HG03439 (cell line): Measurements from ENCODE around the gene N4BP2.
A peak's percentile ranks its signal among the peaks of the same experiment; 100 is the strongest.

Experiments used
- ATAC-seq: cut with Tn5 transposase; IDR thresholded peaks from one replicate; pipeline ENCODE4 v1.9.1; 2021; ENCODE audit warnings: mild to moderate bottlenecking, moderate library complexity; ENCODE audit not compliant: unreplicated experiment

Gene N4BP2

GRCh38 chr4:40149960-40150385, 93.3 kb downstream of the N4BP2 start:
- ATAC-seq = no peak

- no peak for ATAC-seq
These were observed 94.3 kb downstream of the N4BP2 start for GRCh38 chr4:40150932-40151331.

- no peak for ATAC-seq
These were observed 96.0 kb downstream of the N4BP2 start for GRCh38 chr4:40152637-40153036.

GRCh38 chr4:40157436-40157835, 100.8 kb downstream of the N4BP2 start:
- ATAC-seq = no peak

- no peak for ATAC-seq
These were observed 103.6 kb downstream of the N4BP2 start for GRCh38 chr4:40160258-40160657.

- ATAC-seq = no peak
These were observed 107.8 kb downstream of the N4BP2 start for GRCh38 chr4:40164459-40164858.

- no peak for ATAC-seq
These were observed 109.3 kb downstream of the N4BP2 start for GRCh38 chr4:40165916-40166315.

GRCh38 chr4:40168070-40168469, 111.4 kb downstream of the N4BP2 start:
- ATAC-seq = no peak

- no peak for ATAC-seq
These were observed 113.9 kb downstream of the N4BP2 start for GRCh38 chr4:40170588-40170987.

- ATAC-seq = peak; percentile 67
These were observed 116.8 kb downstream of the N4BP2 start for GRCh38 chr4:40173470-40173875.

GRCh38 chr4:40176602-40177001, 120.0 kb downstream of the N4BP2 start:
- ATAC-seq = no peak

- ATAC-seq = no peak
These were observed 120.9 kb downstream of the N4BP2 start for GRCh38 chr4:40177591-40177990.

- ATAC-seq = no peak
These were observed 122.0 kb downstream of the N4BP2 start for GRCh38 chr4:40178672-40179071.

GRCh38 chr4:40179360-40179759, 122.7 kb downstream of the N4BP2 start:
- ATAC-seq = no peak

GRCh38 chr4:40180356-40180755, 123.7 kb downstream of the N4BP2 start:
- ATAC-seq = no peak

GRCh38 chr4:40182001-40182400, 125.4 kb downstream of the N4BP2 start:
- no peak for ATAC-seq

- ATAC-seq = no peak
These were observed 126.3 kb downstream of the N4BP2 start for GRCh38 chr4:40182954-40183353.

- no peak for ATAC-seq
These were observed 127.2 kb downstream of the N4BP2 start for GRCh38 chr4:40183615-40184411.

- peak; percentile 35 for ATAC-seq
These were observed 129.4 kb downstream of the N4BP2 start for GRCh38 chr4:40185830-40186664.

GRCh38 chr4:40186665-40187014, 130.0 kb downstream of the N4BP2 start:
- ATAC-seq = no peak

GRCh38 chr4:40187386-40187906, 130.8 kb downstream of the N4BP2 start:
- no peak for ATAC-seq

GRCh38 chr4:40190019-40190418, 133.4 kb downstream of the N4BP2 start:
- ATAC-seq = no peak
